DMS53 (cell line): ENCODE measurements around the gene ASTN2.

Source experiments
- DNase-seq: peaks from one replicate; lab custom pipeline; 2025; lab: John Stamatoyannopoulos, UW

Gene ASTN2

GRCh38 chr9:117413346-117414219 is 1.3 kb downstream of the ASTN2 start:
- DNase-seq, result peak; percentile 58

- peak; percentile 43 for DNase-seq
These were observed 2.0 kb downstream of the ASTN2 start for GRCh38 chr9:117412841-117413240.

GRCh38 chr9:117412006-117412715 is 2.7 kb downstream of the ASTN2 start:
- peak; percentile 71 for DNase-seq

- DNase-seq, result peak; percentile 85
These were observed 3.3 kb downstream of the ASTN2 start for GRCh38 chr9:117411547-117411946.

- no peak for DNase-seq
These were observed 5.5 kb downstream of the ASTN2 start for GRCh38 chr9:117409321-117409720.

GRCh38 chr9:117407436-117408022 is 7.3 kb downstream of the ASTN2 start:
- DNase-seq, result no peak

- no peak for DNase-seq
These were observed 8.7 kb downstream of the ASTN2 start for GRCh38 chr9:117405950-117406705.

GRCh38 chr9:117403848-117404247 is 11.0 kb downstream of the ASTN2 start:
- no peak for DNase-seq

- DNase-seq, result no peak
These were observed 11.4 kb downstream of the ASTN2 start for GRCh38 chr9:117403403-117403811.

- peak; percentile 94 for DNase-seq
These were observed 14.7 kb downstream of the ASTN2 start for GRCh38 chr9:117400171-117400570.

GRCh38 chr9:117395151-117395650 is 19.7 kb downstream of the ASTN2 start:
- DNase-seq, result no peak

GRCh38 chr9:117394655-117395054 is 20.2 kb downstream of the ASTN2 start:
- no peak for DNase-seq

- peak; percentile 11 for DNase-seq
These were observed 21.9 kb downstream of the ASTN2 start for GRCh38 chr9:117392992-117393391.

- no peak for DNase-seq
These were observed 27.4 kb downstream of the ASTN2 start for GRCh38 chr9:117387422-117387821.

- DNase-seq, result no peak
These were observed 35.5 kb downstream of the ASTN2 start for GRCh38 chr9:117379341-117379740.

- no peak for DNase-seq
These were observed 37.8 kb downstream of the ASTN2 start for GRCh38 chr9:117377046-117377445.

- no peak for DNase-seq
These were observed 38.9 kb downstream of the ASTN2 start for GRCh38 chr9:117375956-117376355.

GRCh38 chr9:117374076-117374725 is 40.7 kb downstream of the ASTN2 start:
- no peak for DNase-seq

- no peak for DNase-seq
These were observed 46.1 kb downstream of the ASTN2 start for GRCh38 chr9:117368684-117369230.

- no peak for DNase-seq
These were observed 49.4 kb downstream of the ASTN2 start for GRCh38 chr9:117365438-117365837.

- DNase-seq, result no peak
These were observed 51.9 kb downstream of the ASTN2 start for GRCh38 chr9:117363006-117363405.
